GM18526 (cell line): ENCODE measurements around the gene FUCA1.

Experiments
- POLR2A ChIP-seq: IDR thresholded peaks from 3 replicates; pipeline ENCODE4 v1.6.1; 2011; ENCODE audit not compliant: insufficient read length; ENCODE audit errors: extremely low read depth

The FUCA1 gene

GRCh38 chr1:23865543-23865930, 2.6 kb downstream of the FUCA1 start:
- TF ChIP-seq POLR2A, result no peak

GRCh38 chr1:23864801-23865542, 3.1 kb downstream of the FUCA1 start:
- no peak for TF ChIP-seq POLR2A

- TF ChIP-seq POLR2A, result no peak
Observed at GRCh38 chr1:23862640-23863039, 5.5 kb downstream of the FUCA1 start.

- TF ChIP-seq POLR2A, result no peak
Observed at GRCh38 chr1:23854568-23854967, 13.5 kb downstream of the FUCA1 start.

- no peak for TF ChIP-seq POLR2A
Observed at GRCh38 chr1:23848673-23849616, 19.1 kb downstream of the FUCA1 start.

GRCh38 chr1:23845163-23845562, 22.9 kb downstream of the FUCA1 start:
- TF ChIP-seq POLR2A, result no peak

- TF ChIP-seq POLR2A, result no peak
Observed at GRCh38 chr1:23843644-23844043, 24.4 kb downstream of the FUCA1 start.

- TF ChIP-seq POLR2A, result no peak
Observed at GRCh38 chr1:23838401-23838866, 29.7 kb downstream of the FUCA1 start.

- no peak for TF ChIP-seq POLR2A
Observed at GRCh38 chr1:23837908-23838307, 30.2 kb downstream of the FUCA1 start.

GRCh38 chr1:23836037-23836436, 32.1 kb downstream of the FUCA1 start:
- TF ChIP-seq POLR2A, result no peak

- no peak for TF ChIP-seq POLR2A
Observed at GRCh38 chr1:23827717-23828116, 40.4 kb downstream of the FUCA1 start.

- no peak for TF ChIP-seq POLR2A
Observed at GRCh38 chr1:23825762-23826522, 42.1 kb downstream of the FUCA1 start.

- peak; percentile 94 for TF ChIP-seq POLR2A
Observed at GRCh38 chr1:23825076-23825761, 42.9 kb downstream of the FUCA1 start, which contains the start of gene HMGCL. Gene HMGCL, minus strand, starts transcription at chr1:23825429. Its CDS starts 14 bp downstream, at chr1:23825415.

GRCh38 chr1:23824711-23825075, 43.4 kb downstream of the FUCA1 start:
- no peak for TF ChIP-seq POLR2A

- no peak for TF ChIP-seq POLR2A
Observed at GRCh38 chr1:23823767-23824166, 44.3 kb downstream of the FUCA1 start.
